ENCODE data around the gene ARHGAP26. TPM values are rescaled to one million over a fixed set of nuclear protein-coding genes. Genes with fewer than 3 reads are reported as not detected.

Gene ARHGAP26
- total and polyA plus RNA-seq, 2 of the 4 experiments (the other 2 are of a cell fraction), result 0.54 to 0.56 TPM

- Histone ChIP-seq H3K4me2 (ENCODE audit: low read depth, low read length) (no peak overlapping the region), H4K20me1 (ENCODE audit: insufficient read depth, low read length) (no peaks in the 10 kb centered on the region), H2BK5ac (ENCODE audit: low read depth, low read length, poor library complexity, severe bottlenecking) (no peak overlapping the region), H3K27me3 (ENCODE audit: control insufficient read depth, insufficient read depth, low read length) (no peaks in the 10 kb centered on the region), H2BK120ac (ENCODE audit: low read depth, low read length) (no peak overlapping the region), H2AK9ac (replicated peaks; ENCODE audit: low read depth, low read length, poor library complexity) (no peak overlapping the region), H2BK15ac (ENCODE audit: low read depth, low read length) (no peak overlapping the region), H4K5ac (ENCODE audit: low read depth, low read length) (no peak overlapping the region), H3K9me3 (ENCODE audit: control insufficient read depth, insufficient read depth, low read length) (no peaks in the 10 kb centered on the region), H3K23ac (ENCODE audit: low read depth, low read length) (no peak overlapping the region), H2BK20ac (ENCODE audit: low read depth, low read length) (no peak overlapping the region), H2AFZ (replicated peaks; ENCODE audit: low read length, poor library complexity) (no peak overlapping the region), H3K27ac (ENCODE audit: insufficient read depth, low read length) (no peak overlapping the region), H3K4me1 (ENCODE audit: control insufficient read depth, insufficient read depth, low read length) (peaks cover 7% of the 10 kb centered on the region), H2AK5ac (ENCODE audit: low read depth, low read length) (no peak overlapping the region), H3K56ac (ENCODE audit: extremely low read depth, insufficient read depth, low read length) (no peak overlapping the region), H3K36me3 (ENCODE audit: control insufficient read depth, insufficient read depth, low read length) (no peaks in the 10 kb centered on the region), H3K14ac (replicated peaks; ENCODE audit: low read depth, low read length) (no peak overlapping the region), H3K4ac (ENCODE audit: low read depth, low read length) (no peak overlapping the region), H3K9ac (ENCODE audit: low read depth, low read length) (no peak overlapping the region), H3K9me1 (ENCODE audit: insufficient read depth, low read length) (peaks cover 2% of the 10 kb centered on the region), H3K4me3 (ENCODE audit: insufficient read depth, low read depth, low read length) (no peak overlapping the region), H3K79me1 (ENCODE audit: low read depth in 1 of 2, low read length in 2 of 2) (no peaks in the 10 kb centered on the region), H4K91ac (ENCODE audit: insufficient read depth, low read depth, low read length) (no peak overlapping the region), H4K8ac (ENCODE audit: low read depth in 2 of 2, low read length in 2 of 2) (no peak overlapping the region), H3K18ac (ENCODE audit: low read depth, low read length) (no peak overlapping the region)
- no CpG with 5 or more reads among the region's 1 CpG for WGBS, 2 experiments (ENCODE audit: extremely low coverage in 2 of 2, insufficient read length in 1 of 2)
- TF ChIP-seq ELK1 (IDR thresholded peaks at IDR 0.05; ENCODE audit: borderline replicate concordance, low read depth, low read length) (no peak), USF2 (IDR thresholded peaks at IDR 0.05; ENCODE audit: low read depth, low read length) (no peak), RAD21 (IDR thresholded peaks at IDR 0.05; ENCODE audit: low read length) (no peak), MXI1 (IDR thresholded peaks at IDR 0.05; ENCODE audit: borderline replicate concordance, low read depth, low read length) (no peak), SMC3 (IDR thresholded peaks at IDR 0.05; ENCODE audit: low read depth, low read length) (no peak), CHD1 (IDR thresholded peaks at IDR 0.05; ENCODE audit: low read depth, low read length) (no peak), NFE2L2 (IDR thresholded peaks at IDR 0.05; ENCODE audit: low read depth, low read length) (no peak), MAZ (IDR thresholded peaks at IDR 0.05; ENCODE audit: borderline replicate concordance, low read depth, low read length) (no peak), POLR2A (IDR thresholded peaks at IDR 0.05; ENCODE audit: low read depth, low read length) (no peak), BHLHE40 (IDR thresholded peaks at IDR 0.05; ENCODE audit: low read depth, low read length) (no peak), RFX5 (IDR thresholded peaks at IDR 0.05; ENCODE audit: low read depth, low read length) (no peak), CTCF (conservative IDR thresholded peaks at IDR 0.05; ENCODE audit: low read depth, low read length) (no peak), RCOR1 (IDR thresholded peaks at IDR 0.05; ENCODE audit: insufficient replicate concordance, low read length) (no peak)
- ATAC-seq (ENCODE audit: low read depth), result no peak
- in situ Hi-C loops (cut with MboI; ENCODE audit: low sequenced_read_pairs) (no loop called here), intact Hi-C loops (cut with micrococcal nuclease) (no loop called here), dilution Hi-C loops (cut with HindIII; ENCODE audit: low sequenced_read_pairs, unreplicated experiment) (no loop called here)
- POLR2A ChIA-PET (ENCODE audit: unreplicated experiment), result no interaction called here
- CTCF ChIA-PET, result no interaction called here
- DNase-seq, result no peak
- no TSS peak for BruUV-seq (replicated peaks)
Measured at GRCh38 chr5:143047091-143047490, 276.9 kb downstream of the ARHGAP26 start.
